NCI-H510A treated with DMSO at 0.1 percent for 48 hours (cell line): ENCODE data around the gene AP1G1.
"Not testable (repeated sequence)": the region's sequence is repeated elsewhere in the genome, so short reads cannot be mapped to it uniquely, and the experiment has no call there.

Source experiments
- DNase-seq: peaks from one replicate; lab custom pipeline; 2025; lab: John Stamatoyannopoulos, UW

The AP1G1 gene

GRCh38 chr16:71807905-71808592 lies 585 bp downstream of the AP1G1 start:
- no peak for DNase-seq

GRCh38 chr16:71803305-71803690 lies 5.3 kb downstream of the AP1G1 start:
- no peak for DNase-seq

- no peak for DNase-seq
Observed at GRCh38 chr16:71796501-71797097, 12.0 kb downstream of the AP1G1 start.

GRCh38 chr16:71794943-71795342 lies 13.7 kb downstream of the AP1G1 start:
- no peak for DNase-seq

GRCh38 chr16:71794018-71794417 lies 14.6 kb downstream of the AP1G1 start:
- no peak for DNase-seq

- DNase-seq: no peak
Observed at GRCh38 chr16:71792176-71792575, 16.5 kb downstream of the AP1G1 start.

- not testable (repeated sequence) for DNase-seq
Observed at GRCh38 chr16:71790329-71790728, 18.3 kb downstream of the AP1G1 start.

- DNase-seq: no peak
Observed at GRCh38 chr16:71789136-71789535, 19.5 kb downstream of the AP1G1 start.

- no peak for DNase-seq
Observed at GRCh38 chr16:71788578-71788977, 20.1 kb downstream of the AP1G1 start.

- not testable (repeated sequence) for DNase-seq
Observed at GRCh38 chr16:71785143-71785542, 23.5 kb downstream of the AP1G1 start.

- DNase-seq: no peak
Observed at GRCh38 chr16:71784093-71784492, 24.5 kb downstream of the AP1G1 start.

- DNase-seq: no peak
Observed at GRCh38 chr16:71781741-71782140, 26.9 kb downstream of the AP1G1 start.

- no peak for DNase-seq
Observed at GRCh38 chr16:71780521-71781089, 28.0 kb downstream of the AP1G1 start.

GRCh38 chr16:71778780-71779179 lies 29.9 kb downstream of the AP1G1 start:
- DNase-seq: no peak

- DNase-seq: no peak
Observed at GRCh38 chr16:71777329-71777728, 31.3 kb downstream of the AP1G1 start.

- DNase-seq: no peak
Observed at GRCh38 chr16:71775949-71776348, 32.7 kb downstream of the AP1G1 start.

- DNase-seq: no peak
Observed at GRCh38 chr16:71771571-71771970, 37.1 kb downstream of the AP1G1 start.

- DNase-seq: no peak
Observed at GRCh38 chr16:71769222-71769621, 39.4 kb downstream of the AP1G1 start.

GRCh38 chr16:71767060-71767900 lies 41.4 kb downstream of the AP1G1 start:
- no peak for DNase-seq

GRCh38 chr16:71762186-71762585 lies 46.4 kb downstream of the AP1G1 start:
- no peak for DNase-seq

- DNase-seq: no peak
Observed at GRCh38 chr16:71761097-71761496, 47.5 kb downstream of the AP1G1 start.

GRCh38 chr16:71758293-71758760 lies 50.3 kb downstream of the AP1G1 start:
- no peak for DNase-seq

GRCh38 chr16:71754652-71755051 lies 54.0 kb downstream of the AP1G1 start:
- DNase-seq: no peak
